Aorta (tissue), 5 donors: ENCODE results near the gene ZNF761. TPM values are rescaled to one million over a fixed set of nuclear protein-coding genes. Genes with fewer than 3 reads are reported as not detected.
"Not testable (repeated sequence)": the region's sequence is repeated elsewhere in the genome, so short reads cannot be mapped to it uniquely, and the experiment has no call there.

ENCODE experiments used
- ATAC-seq: fragments of 200-7000 bp; cut with Tn5 transposase; one replicate; pipeline ENCODE4 v1.9.1; 2022; ENCODE audit warnings: moderate library complexity; ENCODE audit not compliant: low FRiP score
- DNase-seq, 2 donors: peaks; one replicate each; pipeline ENCODE4 v3.0.0-alpha.2; 2020
- H3K27ac ChIP-seq, 2 donors: one replicate each; pipeline ENCODE4 v1.5.1; 2013; ENCODE audit warnings: low read length in 2 of 2, mild to moderate bottlenecking in 2 of 2, moderate library complexity in 2 of 2, control low read depth in 1 of 2, inconsistent platforms in 1 of 2, low read depth in 1 of 2
- H3K27me3 ChIP-seq, 2 donors: one replicate each; pipeline ENCODE4 v1.6.1; 2013; ENCODE audit warnings: control low read depth in 1 of 2, low read length in 1 of 2, mild to moderate bottlenecking in 1 of 2, moderate library complexity in 1 of 2; ENCODE audit not compliant: insufficient read depth in 2 of 2, control insufficient read depth in 1 of 2
- H3K36me3 ChIP-seq, 2 donors: one replicate each; pipeline ENCODE4 v1.6.1; 2013; ENCODE audit warnings: control low read depth in 1 of 2, low read length in 1 of 2, mild to moderate bottlenecking in 1 of 2; ENCODE audit not compliant: insufficient read depth in 2 of 2, control insufficient read depth in 1 of 2
- H3K4me1 ChIP-seq, 2 donors: one replicate each; pipeline ENCODE4 v1.6.1; 2013; ENCODE audit warnings: low read length in 2 of 2, control low read depth in 1 of 2, mild to moderate bottlenecking in 1 of 2, moderate library complexity in 1 of 2; ENCODE audit not compliant: insufficient read depth in 2 of 2, control insufficient read depth in 1 of 2
- H3K4me3 ChIP-seq, 2 donors: one replicate each; pipeline ENCODE4 v1.5.1; 2013; ENCODE audit warnings: low read length in 2 of 2, control low read depth in 1 of 2, mild to moderate bottlenecking in 1 of 2
- H3K9me3 ChIP-seq: one replicate; pipeline ENCODE4 v1.6.1; 2013; ENCODE audit warnings: mild to moderate bottlenecking, low read length; ENCODE audit not compliant: control insufficient read depth
- WGBS, 2 donors: extraction: QIAGEN DNeasy Blood & Tissue Kit; methylation state at CpG; one replicate each; pipeline ENCODE4 v1.1.7; 2013; 5-methylcytosine and 5-hydroxymethylcytosine counted together
- intact Hi-C, 2 donors: fragments of 100-400 bp; cut with DNase I; formaldehyde crosslinking; loops; one replicate each; pipeline versions ENCODE4 v1.14.2 to v1.15.0; 2022
- polyA plus RNA-seq, 2 donors: library from polyadenylated mRNA; stranded (reverse); fragments of 200-250 nt; gene quantifications; one replicate each; pipeline ENCODE4 v1.2.3, GENCODE V29; 2013
- total RNA-seq, 2 donors: library from RNA; stranded (reverse); fragmentation: NEBNext Ultra II Directional; extraction: Animal tissue kit (Norgen Biotek cat#: 25700); gene quantifications; one replicate each; pipeline ENCODE4 v1.2.1, GENCODE V29; 2021
- donor health status: healthy with polysubstance abuse.
- donor health status: Bipolar disorder and iron deficiency.
- donor health status: DM: no; HTN: no; CAD: no.
- donor health status: DM: no; HTN: no; CAD: no.
- donor health status: DM: yes; HTN: yes; CAD: no.

ZNF761 gene
- total and polyA plus RNA-seq, 4 donors, result 4.5 to 10.2 (median 8.7) TPM

- Histone ChIP-seq H3K27me3 (no peaks in the 10 kb centered on the region), H3K9me3 (peaks cover 28% of the 10 kb centered on the region), H3K36me3 (peaks cover 8 to 15% of the 10 kb centered on the region in 2 donors), H3K27ac (no peak overlapping the region), H3K4me3 (no peak overlapping the region), H3K4me1 (no peaks in the 10 kb centered on the region)
- ATAC-seq (no peak), DNase-seq (no peak)
- intact Hi-C loops, result no loop called here
- WGBS, 2 donors, result 95 to 96% methylated on average over 5 of the region's 5 CpGs
Measured at GRCh38 chr19:53492153-53492552, 60.4 kb downstream of the ZNF761 start.

- ATAC-seq, H3K9me3 ChIP-seq, H3K36me3 ChIP-seq, H3K27ac ChIP-seq, DNase-seq, H3K4me3 ChIP-seq, intact Hi-C loops, H3K27me3 ChIP-seq, H3K4me1 ChIP-seq: not testable (repeated sequence)
- WGBS, 2 donors, result 64 to 66% methylated on average over 11 of the region's 11 CpGs
Measured at GRCh38 chr19:53497311-53498023, 65.7 kb downstream of the ZNF761 start.

- WGBS, 2 donors, result 68% methylated on average over 4 of the region's 4 CpGs
- H3K27ac ChIP-seq, H3K27me3 ChIP-seq, H3K9me3 ChIP-seq, DNase-seq, H3K36me3 ChIP-seq, H3K4me3 ChIP-seq, H3K4me1 ChIP-seq, ATAC-seq, intact Hi-C loops: not testable (repeated sequence)
Measured at GRCh38 chr19:53498024-53498395, 66.2 kb downstream of the ZNF761 start.

- WGBS, 2 donors, result 29 to 49% methylated on average over 7 of the region's 7 CpGs
- intact Hi-C loops, H3K4me1 ChIP-seq, H3K9me3 ChIP-seq, H3K27me3 ChIP-seq, H3K36me3 ChIP-seq, H3K27ac ChIP-seq, H3K4me3 ChIP-seq, ATAC-seq, DNase-seq: not testable (repeated sequence)
Measured at GRCh38 chr19:53503151-53503550, 71.4 kb downstream of the ZNF761 start.

GRCh38 chr19:53503671-53504364 lies 72.0 kb downstream of the ZNF761 start:
- H3K4me1 ChIP-seq, H3K36me3 ChIP-seq, H3K4me3 ChIP-seq, H3K27me3 ChIP-seq, intact Hi-C loops, H3K27ac ChIP-seq, H3K9me3 ChIP-seq, DNase-seq: not testable (repeated sequence)
- ATAC-seq, result peak; percentile 70
- 4 to 6% methylated on average over 6 to 7 of the region's 14 CpGs for WGBS, 2 donors

GRCh38 chr19:53504365-53504703 lies 72.5 kb downstream of the ZNF761 start:
- H3K27me3 ChIP-seq, H3K36me3 ChIP-seq, H3K27ac ChIP-seq, DNase-seq, intact Hi-C loops, H3K9me3 ChIP-seq, H3K4me3 ChIP-seq, H3K4me1 ChIP-seq: not testable (repeated sequence)
- WGBS, 2 donors, result 6 to 10% methylated on average over 11 to 13 of the region's 13 CpGs
- peak; percentile 89 for ATAC-seq

GRCh38 chr19:53504885-53505284 lies 73.1 kb downstream of the ZNF761 start:
- no peak overlapping the region for H3K4me3 ChIP-seq
- WGBS, 2 donors, result 31 to 34% methylated on average over 7 of the region's 7 CpGs
- no peak for DNase-seq
- H3K4me1 ChIP-seq, result no peaks in the 10 kb centered on the region
- H3K9me3 ChIP-seq, result peaks cover 1% of the 10 kb centered on the region
- H3K27ac ChIP-seq, result no peak overlapping the region
- H3K36me3 ChIP-seq, result no peaks in the 10 kb centered on the region
- intact Hi-C loops, result no loop called here
- peaks cover 0 to 2% of the 10 kb centered on the region in 2 donors for H3K27me3 ChIP-seq
- peak; percentile 62 for ATAC-seq

GRCh38 chr19:53506728-53507127 lies 74.9 kb downstream of the ZNF761 start:
- intact Hi-C loops, result no loop called here
- Histone ChIP-seq H3K9me3 (peaks cover 1% of the 10 kb centered on the region), H3K27me3 (peaks cover 0 to 2% of the 10 kb centered on the region in 2 donors), H3K4me3 (no peak overlapping the region), H3K4me1 (no peaks in the 10 kb centered on the region), H3K27ac (no peak overlapping the region), H3K36me3 (no peaks in the 10 kb centered on the region)
- WGBS, 2 donors, result 49 to 54% methylated on average over 8 of the region's 8 CpGs
- ATAC-seq, result no peak
- no peak for DNase-seq
